ENCODE results near the gene CACNB4.

Gene CACNB4

DNA sequence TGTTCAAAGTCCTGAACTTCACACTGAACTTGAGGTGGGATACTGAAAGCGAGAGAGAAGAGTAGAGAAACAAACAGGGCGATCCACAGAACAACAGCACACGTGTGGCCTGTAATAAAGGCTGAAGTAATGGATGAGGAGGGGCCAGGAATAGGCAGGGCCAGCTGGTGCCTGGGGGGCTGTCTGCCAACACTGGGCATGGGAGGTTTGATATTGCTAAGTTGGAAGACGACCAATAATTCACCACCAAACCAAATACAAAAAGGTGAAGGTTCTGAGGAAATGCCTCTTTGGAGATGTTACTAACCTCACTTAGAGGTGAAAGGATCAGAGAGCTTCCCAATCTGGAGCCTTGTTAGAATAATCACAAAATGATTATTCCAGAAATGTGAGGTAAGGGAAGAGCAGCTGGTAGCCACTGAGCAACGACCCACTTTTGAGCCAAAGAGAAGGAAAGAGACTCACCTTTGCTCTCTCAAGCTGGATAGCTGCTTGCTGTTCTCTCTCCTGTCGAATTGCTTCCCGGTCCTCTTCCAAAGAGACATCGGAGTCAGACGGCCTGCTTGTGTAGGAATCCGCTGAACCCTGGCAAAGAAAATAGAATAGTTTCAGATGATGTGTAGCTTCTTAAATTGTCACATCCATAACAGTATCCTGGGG is 215.9 kb downstream of the CACNB4 start:
- H3K9me3 ChIP-seq (ENCODE audit: control insufficient read depth, low read length) = no peaks in the 10 kb centered on the region
- no peaks in the 10 kb centered on the region for H3K27me3 ChIP-seq (ENCODE audit: control insufficient read depth, insufficient read depth, low read length)
- no peaks in the 10 kb centered on the region for H3K79me2 ChIP-seq
- no peaks in the 10 kb centered on the region for H3K36me3 ChIP-seq (ENCODE audit: control insufficient read depth, insufficient read depth, low read length)
- TF ChIP-seq, protein P1, sequence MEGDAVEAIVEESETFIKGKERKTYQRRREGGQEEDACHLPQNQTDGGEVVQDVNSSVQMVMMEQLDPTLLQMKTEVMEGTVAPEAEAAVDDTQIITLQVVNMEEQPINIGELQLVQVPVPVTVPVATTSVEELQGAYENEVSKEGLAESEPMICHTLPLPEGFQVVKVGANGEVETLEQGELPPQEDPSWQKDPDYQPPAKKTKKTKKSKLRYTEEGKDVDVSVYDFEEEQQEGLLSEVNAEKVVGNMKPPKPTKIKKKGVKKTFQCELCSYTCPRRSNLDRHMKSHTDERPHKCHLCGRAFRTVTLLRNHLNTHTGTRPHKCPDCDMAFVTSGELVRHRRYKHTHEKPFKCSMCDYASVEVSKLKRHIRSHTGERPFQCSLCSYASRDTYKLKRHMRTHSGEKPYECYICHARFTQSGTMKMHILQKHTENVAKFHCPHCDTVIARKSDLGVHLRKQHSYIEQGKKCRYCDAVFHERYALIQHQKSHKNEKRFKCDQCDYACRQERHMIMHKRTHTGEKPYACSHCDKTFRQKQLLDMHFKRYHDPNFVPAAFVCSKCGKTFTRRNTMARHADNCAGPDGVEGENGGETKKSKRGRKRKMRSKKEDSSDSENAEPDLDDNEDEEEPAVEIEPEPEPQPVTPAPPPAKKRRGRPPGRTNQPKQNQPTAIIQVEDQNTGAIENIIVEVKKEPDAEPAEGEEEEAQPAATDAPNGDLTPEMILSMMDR (IDR thresholded peaks at IDR 0.05) = no peak
- no peak overlapping the region for H2AFZ ChIP-seq
- no peak overlapping the region for H3K4me3 ChIP-seq (ENCODE audit: low read depth, low read length)
- H3K4me1 ChIP-seq = no peaks in the 10 kb centered on the region
- no peak overlapping the region for H3K4me2 ChIP-seq (ENCODE audit: low read length)
- H3K27ac ChIP-seq = no peak overlapping the region
- H3K9ac ChIP-seq = no peak overlapping the region

GRCh38 chr2:151881342-151881741 is 217.5 kb downstream of the CACNB4 start:
- no peaks in the 10 kb centered on the region for H3K27me3 ChIP-seq (ENCODE audit: control insufficient read depth, insufficient read depth, low read length)
- no peak overlapping the region for H3K4me3 ChIP-seq (ENCODE audit: low read depth, low read length)
- H3K9ac ChIP-seq = no peak overlapping the region
- no peaks in the 10 kb centered on the region for H3K4me1 ChIP-seq
- H2AFZ ChIP-seq = no peak overlapping the region
- TF ChIP-seq, protein P1 (IDR thresholded peaks at IDR 0.05) = no peak
- no peaks in the 10 kb centered on the region for H3K9me3 ChIP-seq (ENCODE audit: control insufficient read depth, low read length)
- no peak overlapping the region for H3K27ac ChIP-seq
- no peak overlapping the region for H3K4me2 ChIP-seq (ENCODE audit: low read length)
- no peaks in the 10 kb centered on the region for H3K79me2 ChIP-seq
- no peaks in the 10 kb centered on the region for H3K36me3 ChIP-seq (ENCODE audit: control insufficient read depth, insufficient read depth, low read length)

DNA sequence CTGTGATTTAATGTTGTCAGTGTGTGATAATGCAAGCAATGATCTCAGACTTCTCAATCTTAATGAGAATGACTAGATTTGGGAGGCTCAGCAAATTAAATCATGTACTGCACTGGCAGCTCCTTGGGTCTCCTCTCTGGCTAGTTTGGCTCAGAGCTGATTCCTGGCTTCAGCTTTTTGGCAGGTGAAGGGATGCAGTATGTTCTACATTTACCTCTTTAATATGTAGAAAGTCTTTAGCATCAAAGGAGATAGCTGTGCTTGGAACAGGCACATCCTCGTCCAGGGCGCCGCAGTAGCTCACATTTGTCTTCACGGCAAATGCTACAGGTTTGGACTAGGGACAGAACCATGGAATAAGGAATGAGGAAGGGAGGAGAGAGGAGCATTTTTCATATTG is 218.3 kb downstream of the CACNB4 start:
- no peaks in the 10 kb centered on the region for H3K27me3 ChIP-seq (ENCODE audit: control insufficient read depth, insufficient read depth, low read length)
- H3K9me3 ChIP-seq (ENCODE audit: control insufficient read depth, low read length) = no peaks in the 10 kb centered on the region
- no peak overlapping the region for H2AFZ ChIP-seq
- no peak overlapping the region for H3K27ac ChIP-seq
- no peaks in the 10 kb centered on the region for H3K79me2 ChIP-seq
- TF ChIP-seq, protein P1 (IDR thresholded peaks at IDR 0.05) = no peak
- no peak overlapping the region for H3K4me3 ChIP-seq (ENCODE audit: low read depth, low read length)
- no peak overlapping the region for H3K9ac ChIP-seq
- H3K4me1 ChIP-seq = no peaks in the 10 kb centered on the region
- H3K36me3 ChIP-seq (ENCODE audit: control insufficient read depth, insufficient read depth, low read length) = no peaks in the 10 kb centered on the region
- no peak overlapping the region for H3K4me2 ChIP-seq (ENCODE audit: low read length)

DNA sequence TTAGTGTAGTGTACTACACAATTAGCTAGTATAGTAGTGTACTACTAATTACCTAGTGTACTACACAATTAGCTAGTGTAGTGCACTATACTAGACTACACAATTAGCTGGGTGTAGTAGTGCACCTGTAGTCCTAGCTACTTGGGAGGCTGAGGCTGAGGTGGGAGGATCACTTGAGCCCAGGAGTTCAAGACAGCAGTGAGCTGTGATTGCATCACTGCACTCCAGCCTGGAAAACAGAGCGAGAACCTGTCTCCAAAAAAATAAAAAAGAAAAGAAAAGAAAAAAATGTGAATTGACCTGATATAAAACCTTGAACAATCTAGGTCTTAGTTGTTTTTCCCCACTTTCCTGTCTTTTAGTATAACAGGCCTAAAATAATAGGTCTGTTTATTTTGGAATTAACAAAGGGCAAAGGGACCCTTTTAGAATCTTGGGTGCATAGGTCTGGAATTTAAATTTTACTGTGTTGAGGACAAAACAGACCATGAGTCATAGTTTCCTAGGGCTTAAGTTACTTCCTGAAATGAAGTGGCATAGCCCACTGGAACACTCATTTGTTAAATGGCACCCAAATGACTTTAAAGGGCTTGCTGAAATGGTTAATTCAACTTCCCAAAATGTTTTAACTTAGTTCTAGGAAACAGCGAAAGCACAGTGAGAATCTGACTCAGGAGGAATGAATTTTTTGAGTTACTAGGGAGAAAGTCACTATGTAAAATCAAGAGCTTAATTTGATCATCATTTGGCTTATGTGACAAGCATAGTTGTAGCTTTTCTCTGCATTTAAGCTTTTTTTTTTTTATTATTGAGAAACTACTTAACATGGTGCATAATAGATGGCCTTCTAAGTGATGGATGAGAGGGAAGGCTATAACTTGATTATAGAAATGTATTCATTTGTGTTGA is 219.9 kb downstream of the CACNB4 start:
- no peak overlapping the region for H3K27ac ChIP-seq
- no peak overlapping the region for H3K4me3 ChIP-seq (ENCODE audit: low read depth, low read length)
- no peak overlapping the region for H3K9ac ChIP-seq
- no peaks in the 10 kb centered on the region for H3K4me1 ChIP-seq
- TF ChIP-seq, protein P1 (IDR thresholded peaks at IDR 0.05) = no peak
- H3K9me3 ChIP-seq (ENCODE audit: control insufficient read depth, low read length) = no peaks in the 10 kb centered on the region
- H3K79me2 ChIP-seq = no peaks in the 10 kb centered on the region
- no peak overlapping the region for H2AFZ ChIP-seq
- H3K27me3 ChIP-seq (ENCODE audit: control insufficient read depth, insufficient read depth, low read length) = no peaks in the 10 kb centered on the region
- no peaks in the 10 kb centered on the region for H3K36me3 ChIP-seq (ENCODE audit: control insufficient read depth, insufficient read depth, low read length)
- H3K4me2 ChIP-seq (ENCODE audit: low read length) = no peak overlapping the region

Data from parathyroid adenoma (tissue), 2 donors.